Lower leg skin (tissue), 3 donors: Measurements from ENCODE around the gene HYAL1.

Experiments used
- CTCF ChIP-seq, 3 donors: fragments of 450-650 bp; IDR thresholded peaks; one replicate each; pipeline ENCODE4 v1.5.1; 2016; ENCODE audit warnings: antibody characterized with exemption in 3 of 3, mild to moderate bottlenecking in 3 of 3, moderate library complexity in 2 of 3
- POLR2A ChIP-seq, 2 donors: fragments of 450-650 bp; IDR thresholded peaks; one replicate each; pipeline ENCODE4 v1.6.1; 2016 to 2017; ENCODE audit warnings: antibody characterized with exemption in 2 of 2, mild to moderate bottlenecking in 1 of 2, moderate library complexity in 1 of 2

- TF ChIP-seq CTCF (IDR thresholded peaks at IDR 0.05) (no peak), POLR2A (IDR thresholded peaks at IDR 0.05) (no peak)
Measured at GRCh38 chr3:50278123-50278879, 25.1 kb downstream of the HYAL1 start.
